Daoy (cell line): ENCODE data around the gene C1orf198. TPM values are rescaled to one million over a fixed set of nuclear protein-coding genes. Genes with fewer than 3 reads are reported as not detected.

Experiments
- DNase-seq: peaks from one replicate; pipeline ENCODE4 v3.0.0-alpha.2; 2015; ENCODE audit warnings: low read depth
- total RNA-seq: library from RNA; depleted of rRNA; stranded (reverse); fragments of >200 nt; shearing (Covaris generic); gene quantifications from 2 replicates; pipeline ENCODE4 v1.2.3, GENCODE V29; 2014

C1orf198 gene
- total RNA-seq, 1 experiment from 2014 or later: 20.3 TPM

DNA sequence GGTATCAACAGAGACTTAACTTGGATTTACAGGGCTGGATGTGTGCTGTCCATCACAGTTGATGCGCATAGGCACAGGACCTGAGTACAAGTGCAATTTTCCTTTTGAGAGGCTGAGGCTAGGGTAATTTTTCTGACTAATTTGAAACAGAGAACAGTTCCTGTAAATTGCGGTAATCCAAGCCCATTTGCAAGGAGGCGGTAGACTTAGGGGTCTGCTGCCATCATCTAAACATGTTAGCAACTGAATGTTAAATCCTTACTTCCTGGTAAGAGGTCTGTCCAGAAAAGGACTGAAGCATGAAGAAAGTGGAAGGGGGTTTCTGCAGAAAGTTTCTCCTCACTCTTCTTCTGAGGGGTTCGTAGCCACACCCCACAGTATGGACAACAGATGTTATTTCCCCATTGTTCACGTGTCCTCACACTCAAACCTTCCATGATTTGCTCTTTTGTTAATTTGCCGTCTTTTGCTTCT is 23.7 kb upstream of the C1orf198 start:
- DNase-seq: no peak

GRCh38 chr1:230891413-230891812 is 23.1 kb upstream of the C1orf198 start:
- no peak for DNase-seq

DNA sequence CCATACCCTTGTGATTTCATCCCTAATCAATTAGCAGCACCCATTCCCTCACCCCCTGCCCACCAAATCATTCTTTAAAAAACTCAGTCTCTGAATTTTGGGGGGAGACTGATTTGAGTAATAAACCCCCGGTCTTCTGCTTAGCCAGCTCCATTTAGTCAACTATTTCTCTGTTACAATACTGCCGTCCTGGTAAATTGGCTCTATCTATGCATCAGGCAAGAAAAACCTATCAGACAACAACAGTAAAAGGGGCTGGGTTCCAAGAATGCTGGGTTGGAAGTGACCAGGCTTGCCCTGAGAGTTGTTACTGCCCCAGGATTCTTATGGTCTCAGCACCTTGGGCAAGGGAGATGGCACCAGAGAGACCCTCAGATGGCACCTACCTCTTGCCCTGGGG is 16.3 kb upstream of the C1orf198 start:
- DNase-seq: no peak

DNA sequence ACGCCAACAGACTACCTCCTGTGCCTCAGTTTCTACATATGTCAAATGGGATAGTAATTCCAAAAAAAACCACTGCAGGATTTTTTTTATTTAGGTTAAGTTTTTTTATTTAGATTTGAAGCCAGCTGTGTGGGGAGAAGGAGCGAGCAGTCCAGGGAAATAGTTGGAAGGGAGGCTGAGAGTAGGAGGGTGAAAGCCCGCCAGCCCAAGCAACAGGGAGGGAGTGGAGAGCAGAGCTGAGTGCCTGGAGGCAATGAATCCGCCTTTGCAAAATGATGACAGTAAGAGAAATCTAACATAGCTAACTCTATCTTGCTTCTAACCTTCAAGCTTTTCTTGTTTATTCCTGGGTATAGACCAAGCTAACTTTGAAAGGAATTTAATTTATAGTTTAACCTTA is 15.6 kb upstream of the C1orf198 start:
- no peak for DNase-seq

DNA sequence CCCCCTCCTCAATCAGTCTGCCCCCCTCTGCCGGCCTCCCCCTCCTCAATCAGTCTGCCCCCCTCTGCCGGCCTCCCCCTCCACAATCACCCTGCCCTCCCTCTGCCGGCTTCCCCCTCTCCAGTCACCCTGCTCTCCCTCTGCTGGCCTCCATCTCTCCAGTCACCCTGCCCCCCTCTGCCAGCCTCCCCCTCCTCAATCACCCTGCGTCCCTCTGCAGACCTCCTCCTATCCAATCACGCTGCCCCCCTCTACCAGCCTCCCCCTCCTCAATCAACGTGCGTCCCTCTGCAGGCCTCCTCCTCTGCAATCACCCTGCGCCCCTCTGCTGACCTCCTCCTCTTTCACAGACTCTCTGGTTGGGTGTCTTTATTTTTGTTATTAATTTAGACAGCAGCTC is 11.5 kb upstream of the C1orf198 start:
- no peak for DNase-seq

GRCh38 chr1:230878591-230878990 is 10.3 kb upstream of the C1orf198 start:
- DNase-seq: no peak

DNA sequence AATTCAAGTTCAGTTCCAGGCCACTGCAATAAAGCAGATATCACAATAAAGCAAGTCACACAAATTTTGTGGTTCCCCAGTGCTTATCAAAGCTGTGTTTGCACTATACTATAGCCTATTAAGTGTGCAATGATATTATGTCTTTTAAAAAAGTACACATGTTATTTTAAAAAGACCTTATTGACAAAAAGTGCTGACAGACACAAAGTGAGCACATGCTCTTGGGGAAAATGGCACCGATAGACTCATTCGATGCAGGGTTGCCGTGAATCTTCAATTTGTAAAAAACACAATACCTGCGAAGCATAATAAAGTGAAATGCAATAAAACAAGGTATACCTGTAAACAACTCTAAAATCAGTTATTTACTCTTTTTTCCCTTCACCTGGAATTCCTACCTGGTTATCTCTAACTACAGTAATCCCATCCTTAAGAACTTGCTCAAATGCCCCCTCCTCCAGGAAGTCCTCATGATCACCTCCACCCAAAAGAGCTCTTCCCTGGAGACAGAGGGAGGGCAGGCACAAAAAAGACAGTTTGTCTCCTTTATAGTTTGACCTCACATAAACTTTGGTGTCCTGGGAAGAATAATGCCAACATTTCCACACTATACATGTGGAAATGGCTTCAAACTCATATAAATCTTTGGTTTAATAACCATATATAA is 9.7 kb upstream of the C1orf198 start:
- no peak for DNase-seq

GRCh38 chr1:230877146-230877923 is 9.0 kb upstream of the C1orf198 start:
- peak; percentile 53 for DNase-seq

- no peak for DNase-seq
Observed at GRCh38 chr1:230876660-230877059, 8.3 kb upstream of the C1orf198 start.

DNA sequence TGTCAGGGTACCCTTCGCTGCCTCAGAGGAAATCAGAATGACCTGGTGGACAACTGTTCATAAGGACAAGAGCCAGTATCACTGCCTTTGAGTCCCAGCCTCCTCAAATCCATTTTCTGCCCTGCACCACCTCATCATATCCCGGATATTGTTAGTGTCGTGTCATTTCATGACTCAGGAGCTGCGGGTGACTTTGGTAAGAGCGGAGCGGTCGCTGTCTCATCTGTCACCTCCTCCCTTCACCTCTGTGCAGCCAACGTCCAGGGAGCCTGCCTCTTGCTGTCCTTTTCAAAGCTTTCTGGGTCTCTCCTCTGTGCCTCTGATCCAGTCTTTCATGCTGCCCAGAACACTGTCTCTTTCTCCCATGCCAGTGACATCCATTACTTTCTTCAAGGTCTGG is 7.0 kb upstream of the C1orf198 start:
- DNase-seq: peak; percentile 32

DNA sequence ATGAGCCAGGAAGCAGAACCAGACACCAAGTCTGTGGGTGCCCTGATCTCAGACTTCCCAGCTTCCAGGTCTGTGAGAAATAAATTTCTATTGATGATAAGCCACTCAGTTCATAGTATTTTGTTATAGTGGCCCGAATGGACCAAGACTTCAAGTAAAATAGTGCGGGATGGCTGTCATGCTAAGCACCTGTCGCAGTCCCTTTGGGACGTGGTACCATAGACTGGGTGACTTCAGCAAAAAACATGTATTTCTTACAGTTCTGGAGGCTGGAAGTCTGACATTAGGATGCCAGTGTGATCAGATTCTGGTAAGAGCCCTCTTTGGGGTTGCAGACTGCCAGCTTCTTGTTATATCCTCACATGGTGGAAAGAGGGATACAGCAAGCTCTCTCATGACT is 2.6 kb upstream of the C1orf198 start:
- DNase-seq: no peak

DNA sequence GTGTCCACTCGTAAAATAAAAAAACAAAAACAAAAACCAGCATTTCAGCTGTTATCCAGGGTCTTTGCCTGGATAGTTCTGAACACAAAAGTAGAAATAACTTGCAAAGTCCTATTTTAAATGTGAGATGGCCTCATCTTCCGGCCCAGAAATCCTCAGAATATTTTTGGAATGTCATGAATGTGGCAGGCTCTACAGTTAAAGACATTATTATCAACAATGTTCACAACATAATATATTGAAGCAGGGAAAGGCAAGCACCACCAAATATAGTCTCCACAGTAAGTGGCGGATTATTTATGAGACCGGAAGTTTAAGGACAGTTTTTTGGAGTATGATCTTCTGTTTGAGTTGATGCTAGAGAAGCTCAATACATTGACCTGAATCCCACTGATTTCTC is 1.2 kb upstream of the C1orf198 start:
- no peak for DNase-seq

GRCh38 chr1:230868736-230869385 is 540 bp upstream of the C1orf198 start:
- peak; percentile 56 for DNase-seq

GRCh38 chr1:230867101-230867902 is 1.0 kb downstream of the C1orf198 start:
- no peak for DNase-seq

DNA sequence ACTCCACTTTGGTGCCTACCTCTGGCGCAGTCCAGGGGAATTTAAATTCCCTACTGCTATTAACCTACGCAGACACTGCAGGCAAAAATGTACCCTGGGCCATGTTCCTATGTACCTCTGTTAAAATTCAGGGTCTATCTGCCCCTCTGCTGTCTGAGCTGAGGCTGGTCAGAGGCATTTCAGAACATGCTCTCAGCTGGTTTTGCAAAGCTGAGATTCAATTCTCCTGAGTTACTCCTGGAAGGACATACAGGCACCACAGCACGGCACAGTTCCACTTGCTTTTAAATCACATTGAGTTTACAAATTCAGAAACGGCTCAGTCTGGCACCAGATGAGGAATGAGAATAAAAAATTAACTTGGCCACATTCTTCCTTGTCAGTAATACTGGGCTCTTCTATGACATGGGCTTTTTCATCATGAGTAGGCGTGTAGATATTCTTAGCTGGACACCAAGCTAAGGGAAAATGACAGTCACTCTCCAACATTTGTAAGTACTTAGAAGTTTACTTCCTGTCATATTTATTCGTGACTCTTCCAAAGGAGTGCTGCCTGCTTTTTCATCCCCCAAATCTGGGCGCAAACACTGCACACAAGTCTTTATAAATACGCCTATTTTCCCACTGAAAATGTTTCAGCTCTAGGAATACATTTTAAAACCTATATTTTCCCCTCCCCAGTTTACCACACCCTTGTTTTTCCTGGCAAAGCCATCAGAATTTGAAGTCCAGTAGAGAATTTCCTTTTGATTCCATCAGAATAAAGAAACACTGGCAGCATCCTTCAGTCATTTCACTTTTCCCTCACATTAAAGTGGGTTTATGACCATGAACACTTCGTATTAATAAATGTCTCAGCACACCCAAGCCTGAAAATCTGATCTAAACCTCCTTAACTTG is 1.9 kb downstream of the C1orf198 start:
- DNase-seq: no peak

DNA sequence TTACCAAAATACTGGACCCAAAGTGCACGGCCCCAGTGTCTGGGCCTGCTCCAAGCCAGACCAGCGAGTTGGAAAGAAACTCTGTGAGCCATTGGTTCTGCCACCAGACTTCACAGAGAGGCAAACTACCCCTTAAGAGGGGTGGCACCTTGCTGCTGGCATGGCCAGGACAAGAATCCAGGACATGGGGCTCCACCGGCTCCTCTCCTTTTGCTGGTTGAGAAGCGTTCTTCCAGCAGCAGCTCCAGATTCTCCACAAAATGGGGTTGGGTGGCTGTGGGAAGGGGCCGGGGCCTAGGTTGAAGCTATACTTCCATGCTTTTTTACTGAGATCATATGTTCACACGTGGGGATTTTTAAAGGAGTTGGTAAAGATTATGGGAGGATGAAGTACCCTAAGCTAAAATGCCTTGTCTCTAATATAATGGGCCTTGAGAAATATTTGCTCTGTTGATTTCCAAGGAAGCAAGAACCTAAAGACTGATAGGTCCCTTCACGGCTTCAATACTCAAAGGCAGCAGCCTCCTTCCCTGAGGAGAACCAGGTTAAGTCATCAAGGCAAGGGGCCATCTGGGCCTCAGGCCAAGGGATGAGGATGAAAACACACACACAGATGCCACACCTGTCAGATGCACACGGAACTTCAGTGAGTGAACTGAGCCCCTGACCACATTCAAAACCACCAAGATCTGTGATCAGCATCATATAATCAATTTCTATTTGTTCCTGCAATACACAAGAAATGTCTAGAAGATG is 3.1 kb downstream of the C1orf198 start:
- no peak for DNase-seq

- no peak for DNase-seq
Observed at GRCh38 chr1:230864441-230864840, 3.9 kb downstream of the C1orf198 start.

- DNase-seq: no peak
Observed at GRCh38 chr1:230863449-230863848, 4.9 kb downstream of the C1orf198 start.

GRCh38 chr1:230861970-230862595 is 6.2 kb downstream of the C1orf198 start:
- DNase-seq: no peak

DNA sequence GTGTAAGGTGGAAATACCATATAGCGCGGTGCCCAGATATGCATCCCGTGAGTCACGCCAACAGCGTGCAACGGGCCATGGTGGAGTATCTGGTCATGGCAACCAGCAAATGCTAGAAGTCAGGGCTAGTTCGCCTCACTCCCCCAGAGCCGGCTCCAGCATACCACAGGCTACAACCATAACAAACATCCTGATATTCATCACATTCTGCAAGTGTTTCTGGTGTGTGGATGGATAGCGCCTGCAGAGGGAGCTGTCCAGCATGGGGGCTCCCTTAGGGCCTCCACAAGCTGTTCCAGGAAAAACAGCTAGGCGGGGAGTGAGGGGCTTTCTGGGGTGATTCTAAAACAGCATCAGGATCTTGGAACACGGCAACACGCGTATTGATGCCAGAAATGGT is 6.8 kb downstream of the C1orf198 start:
- no peak for DNase-seq
